Measurements from ENCODE around the gene PHETA1. TPM values are rescaled to one million over a fixed set of nuclear protein-coding genes. Genes with fewer than 3 reads are reported as not detected.

PHETA1 gene
- total RNA-seq, 1 experiment from 2014 or later: 33.3 TPM

DNA sequence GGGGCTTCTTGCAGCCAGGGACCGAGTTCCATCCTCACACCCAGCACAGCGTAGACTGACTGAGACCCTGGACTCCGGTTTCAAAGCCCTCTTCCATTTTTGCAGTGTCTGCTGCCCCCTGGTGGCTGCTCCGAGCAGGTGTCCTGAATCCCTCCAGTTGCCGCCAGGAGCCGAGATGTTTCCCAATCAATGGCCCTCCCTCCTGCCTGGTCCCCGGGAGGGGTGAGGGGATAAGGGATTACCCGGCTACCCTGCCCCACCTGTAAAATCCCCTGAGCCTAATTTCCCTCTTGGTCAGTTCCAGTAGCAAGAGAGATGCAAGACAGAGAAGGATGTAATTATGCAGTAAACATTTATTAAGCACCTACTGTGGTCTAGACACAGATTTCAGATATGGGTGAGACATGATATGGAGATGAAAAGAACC lies 55.0 kb downstream of the PHETA1 start:
- in situ Hi-C loops (cut with HindIII; ENCODE audit: low pct_unique_long_range_greater_than_20kb, low sequenced_read_pairs): no loop called here
- DNase-seq (ENCODE audit: low read depth): peak; percentile 13

DNA sequence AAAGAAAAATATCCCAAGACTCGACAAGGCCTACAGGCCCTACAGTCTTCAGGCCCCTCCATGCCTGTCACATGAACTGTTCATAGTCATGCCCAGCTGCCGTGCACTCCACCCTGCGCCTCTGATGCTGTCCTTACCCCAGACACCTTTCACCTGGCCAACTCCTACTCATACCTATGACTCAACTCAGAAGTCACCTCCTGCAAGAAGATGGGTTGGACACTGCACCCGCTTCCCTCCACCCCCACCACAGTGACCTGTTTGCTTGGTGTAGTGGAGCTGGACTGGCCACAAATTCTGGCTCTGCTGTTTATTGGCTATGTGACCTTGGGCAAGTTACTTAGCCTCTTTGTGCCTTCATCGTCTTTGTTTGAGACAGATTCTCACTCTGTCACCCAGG lies 56.2 kb downstream of the PHETA1 start:
- no peak for DNase-seq (ENCODE audit: low read depth)
- in situ Hi-C loops (cut with HindIII; ENCODE audit: low pct_unique_long_range_greater_than_20kb, low sequenced_read_pairs): no loop called here

DNA sequence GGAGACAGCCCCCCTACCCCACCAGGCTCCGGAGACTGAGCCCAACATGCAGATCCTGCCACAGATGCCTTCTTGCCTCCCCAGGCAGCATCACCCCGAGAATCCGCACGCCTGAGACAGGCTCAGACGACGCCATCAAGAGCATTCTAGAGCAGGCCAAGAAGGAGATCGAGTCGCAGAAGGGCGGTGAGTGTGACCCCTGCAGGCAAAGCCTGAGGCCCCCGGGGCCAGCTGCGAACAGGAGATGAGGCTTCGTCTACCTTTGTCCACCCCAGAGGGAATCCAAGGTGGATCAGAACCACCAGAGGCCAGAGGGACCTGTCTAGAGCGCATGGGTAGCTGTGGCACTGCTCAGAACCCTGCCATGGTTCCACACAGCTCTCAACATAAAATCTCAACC lies 56.9 kb downstream of the PHETA1 start:
- in situ Hi-C loops (cut with HindIII; ENCODE audit: low pct_unique_long_range_greater_than_20kb, low sequenced_read_pairs): no loop called here

DNA sequence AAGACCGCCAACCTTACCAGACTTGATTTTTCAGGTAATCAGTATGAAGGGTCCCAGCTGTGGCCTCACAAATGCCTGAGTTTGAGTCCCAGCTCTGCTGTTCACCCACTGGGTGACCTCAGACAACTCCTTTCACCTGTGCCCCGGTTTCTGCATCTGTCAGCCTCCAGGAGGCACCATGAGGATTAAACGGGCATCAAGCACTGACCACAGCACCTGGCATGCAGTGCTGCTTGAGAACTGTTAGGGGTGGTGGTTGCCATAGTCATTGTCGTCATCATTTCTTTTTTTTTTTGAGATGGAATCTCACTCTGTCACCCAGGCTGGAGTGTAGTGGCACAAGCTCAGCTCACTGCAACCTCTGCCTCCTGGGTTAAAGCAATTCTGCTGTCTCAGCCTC lies 57.9 kb downstream of the PHETA1 start:
- in situ Hi-C loops (cut with HindIII; ENCODE audit: low pct_unique_long_range_greater_than_20kb, low sequenced_read_pairs): no loop called here
- no peak for DNase-seq (ENCODE audit: low read depth)

More for the DNA sequence above, 56.9 kb downstream of the PHETA1 start:
- no peak for DNase-seq (ENCODE audit: low read depth)

Other genes with a start within 250 kb of the PHETA1 start
- gene SH2B3, start 36.8 kb upstream of the PHETA1 start, total RNA-seq (2014; rRNA removed; shearing (Covaris generic); ENCODE audit: low replicate concordance): 7.7 and 11.1 TPM in 2 replicates
- gene ATXN2, start 230.2 kb upstream of the PHETA1 start, total RNA-seq (2014; rRNA removed; shearing (Covaris generic); ENCODE audit: low replicate concordance): 7.5 and 8.9 TPM in 2 replicates